HepG2 (cell line): ENCODE results near the gene WDR45B. TPM values are rescaled to one million over a fixed set of nuclear protein-coding genes. Genes with fewer than 3 reads are reported as not detected.
A peak's percentile ranks its signal among the peaks of the same experiment; 100 is the strongest.

Source experiments
- EZH2 ChIP-seq: conservative IDR thresholded peaks from 2 replicates; pipeline ENCODE4 v1.6.1; 2012; ENCODE audit warnings: mild to moderate bottlenecking, low read depth, low read length, moderate library complexity
- FOXK1 ChIP-seq: sonication (generic); formaldehyde crosslinking; IDR thresholded peaks from 2 replicates; pipeline ENCODE4 v1.4.0; 2020; ENCODE audit warnings: low read depth, missing genetic modification reagents, borderline replicate concordance
- FOXO1 ChIP-seq: sonication (generic); formaldehyde crosslinking; IDR thresholded peaks from 2 replicates; pipeline ENCODE4 v1.4.0; 2020; ENCODE audit warnings: missing genetic modification reagents
- HMG20B ChIP-seq: conservative IDR thresholded peaks from 2 replicates; pipeline ENCODE4 v1.6.1; 2016; ENCODE audit warnings: missing genetic modification reagents, missing compliant biosample characterization
- KLF11 ChIP-seq: IDR thresholded peaks from 2 replicates; pipeline ENCODE4 v1.6.1; 2016; ENCODE audit warnings: missing compliant biosample characterization
- ONECUT2 ChIP-seq: sonication (generic); formaldehyde crosslinking; IDR thresholded peaks from 2 replicates; pipeline ENCODE4 v1.4.0; 2020; ENCODE audit warnings: missing genetic modification reagents
- PRMT3 ChIP-seq: sonication (generic); formaldehyde crosslinking; IDR thresholded peaks from 2 replicates; pipeline ENCODE4 v1.8.1; 2022; ENCODE audit warnings: low read depth, mild to moderate bottlenecking, moderate library complexity, missing genetic modification reagents, borderline replicate concordance
- SALL2 ChIP-seq: sonication (generic); formaldehyde crosslinking; IDR thresholded peaks from 2 replicates; pipeline ENCODE4 v1.8.1; 2023; ENCODE audit warnings: mild to moderate bottlenecking, missing genetic modification reagents, inconsistent platforms
- THAP7 ChIP-seq: sonication (generic); formaldehyde crosslinking; IDR thresholded peaks from 2 replicates; pipeline ENCODE4 v1.8.1; 2023; ENCODE audit warnings: mild to moderate bottlenecking, missing genetic modification reagents
- ZBTB3 ChIP-seq: sonication (generic); formaldehyde crosslinking; IDR thresholded peaks from 2 replicates; pipeline ENCODE4 v1.4.0; 2020; ENCODE audit warnings: low read depth, mild to moderate bottlenecking, moderate library complexity, missing genetic modification reagents, borderline replicate concordance
- ZBTB44 ChIP-seq: sonication (generic); formaldehyde crosslinking; IDR thresholded peaks from 2 replicates; pipeline ENCODE4 v1.4.0; 2020; ENCODE audit warnings: missing genetic modification reagents
- ZSCAN20 ChIP-seq: sonication (generic); formaldehyde crosslinking; IDR thresholded peaks from 2 replicates; pipeline ENCODE4 v1.4.0; 2020; ENCODE audit warnings: missing genetic modification reagents, mild to moderate bottlenecking, borderline replicate concordance
- polyA plus RNA-seq, 8 experiments: library from polyadenylated mRNA; depleted of rRNA in 3 of 8; stranded (reverse) in 7 of 8; unstranded in 1 of 8; fragments of >200 nt; fragmentation: Illumina TruSeq in 4 of 8; extraction: Trizol in 4 of 8; gene quantifications; 2 replicates each; pipeline versions ENCODE4 v1.2.1 to v1.2.3, GENCODE V29; 2011 to 2016; ENCODE audit warnings: low read depth in 4 of 8, missing spikeins in 1 of 8, mixed read lengths in 1 of 8; ENCODE audit not compliant: insufficient read depth in 1 of 8
- total RNA-seq, 5 experiments: library from RNA; depleted of rRNA; stranded (reverse); fragments of >200 nt; fragmentation: Illumina TruSeq; extraction: Trizol; gene quantifications; 2 replicates each; pipeline ENCODE4 v1.2.3, GENCODE V29; 2016; ENCODE audit warnings: low read depth in 1 of 5
- TF ChIP-seq, protein P1 (sequence below): sonication (generic); formaldehyde crosslinking; IDR thresholded peaks from 2 replicates; pipeline ENCODE4 v1.4.0; 2020; ENCODE audit warnings: mild to moderate bottlenecking, missing genetic modification reagents
- TF ChIP-seq, protein P2 (sequence below): sonication (generic); formaldehyde crosslinking; IDR thresholded peaks from 2 replicates; pipeline ENCODE4 v1.5.0; 2020; ENCODE audit warnings: mild to moderate bottlenecking, low read depth, missing genetic modification reagents, borderline replicate concordance
- TF ChIP-seq, protein P3 (sequence below): sonication (generic); formaldehyde crosslinking; IDR thresholded peaks from 2 replicates; pipeline ENCODE4 v1.4.0; 2020; ENCODE audit warnings: missing genetic modification reagents
- TF ChIP-seq, protein P4 (sequence below): sonication (generic); formaldehyde crosslinking; IDR thresholded peaks from 2 replicates; pipeline ENCODE4 v1.8.0; 2022; ENCODE audit warnings: missing genetic modification reagents, mild to moderate bottlenecking, inconsistent platforms, borderline replicate concordance

The WDR45B gene
- total and polyA plus RNA-seq, 2 of the 13 experiments (the other 11 are each of a cell fraction or from before 2014, with no cell fraction given), result 86.2 to 155 TPM

DNA sequence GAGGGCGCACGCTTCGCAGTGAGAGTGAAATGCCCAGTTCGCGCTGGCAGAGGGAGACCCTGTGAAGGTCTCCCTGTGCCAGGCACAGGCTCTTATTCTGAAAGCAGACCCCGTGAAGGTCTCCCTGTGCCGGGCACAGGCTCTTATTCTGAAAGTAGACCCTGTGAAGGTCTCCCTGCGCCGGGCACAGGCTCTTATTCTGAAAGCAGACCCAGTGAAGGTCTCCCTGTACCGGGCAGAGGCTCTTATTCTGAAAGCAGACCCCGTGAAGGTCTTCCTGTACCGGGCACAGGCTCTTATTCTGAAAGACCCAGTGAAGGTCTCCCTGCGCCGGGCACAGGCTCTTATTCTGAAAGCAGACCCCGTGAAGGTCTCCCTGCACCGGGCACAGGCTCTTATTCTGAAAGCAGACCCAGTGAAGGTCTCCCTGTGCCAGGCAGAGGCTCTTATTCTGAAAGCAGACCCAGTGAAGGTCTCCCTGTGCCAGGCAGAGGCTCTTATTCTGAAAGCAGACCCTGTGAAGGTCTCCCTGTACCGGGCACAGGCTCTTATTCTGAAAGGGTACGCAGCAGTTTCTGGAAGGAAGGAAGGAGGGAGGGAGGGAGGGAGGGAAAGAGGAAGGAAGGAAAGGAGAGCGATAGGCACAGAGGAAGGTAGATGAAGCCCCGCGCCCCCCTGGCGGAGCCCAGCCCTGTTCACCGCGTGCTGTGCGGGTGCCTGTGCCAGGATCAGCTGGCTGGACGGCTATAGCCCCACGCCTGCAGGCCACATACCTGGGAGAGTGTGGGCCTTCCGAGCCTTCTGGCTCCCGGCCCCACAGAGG lies 55.3 kb downstream of the WDR45B start (continued):
- TF ChIP-seq ZBTB44 (CRISPR knock-in tag), result no peak
- TF ChIP-seq PRMT3, result no peak
- TF ChIP-seq, protein P1, sequence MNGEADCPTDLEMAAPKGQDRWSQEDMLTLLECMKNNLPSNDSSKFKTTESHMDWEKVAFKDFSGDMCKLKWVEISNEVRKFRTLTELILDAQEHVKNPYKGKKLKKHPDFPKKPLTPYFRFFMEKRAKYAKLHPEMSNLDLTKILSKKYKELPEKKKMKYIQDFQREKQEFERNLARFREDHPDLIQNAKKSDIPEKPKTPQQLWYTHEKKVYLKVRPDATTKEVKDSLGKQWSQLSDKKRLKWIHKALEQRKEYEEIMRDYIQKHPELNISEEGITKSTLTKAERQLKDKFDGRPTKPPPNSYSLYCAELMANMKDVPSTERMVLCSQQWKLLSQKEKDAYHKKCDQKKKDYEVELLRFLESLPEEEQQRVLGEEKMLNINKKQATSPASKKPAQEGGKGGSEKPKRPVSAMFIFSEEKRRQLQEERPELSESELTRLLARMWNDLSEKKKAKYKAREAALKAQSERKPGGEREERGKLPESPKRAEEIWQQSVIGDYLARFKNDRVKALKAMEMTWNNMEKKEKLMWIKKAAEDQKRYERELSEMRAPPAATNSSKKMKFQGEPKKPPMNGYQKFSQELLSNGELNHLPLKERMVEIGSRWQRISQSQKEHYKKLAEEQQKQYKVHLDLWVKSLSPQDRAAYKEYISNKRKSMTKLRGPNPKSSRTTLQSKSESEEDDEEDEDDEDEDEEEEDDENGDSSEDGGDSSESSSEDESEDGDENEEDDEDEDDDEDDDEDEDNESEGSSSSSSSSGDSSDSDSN, result peak; percentile 38; the same call in 1 of the 2 replicates
- no peak for TF ChIP-seq FOXK1 (CRISPR knock-in tag)
- no peak for TF ChIP-seq EZH2
- TF ChIP-seq, protein P2, sequence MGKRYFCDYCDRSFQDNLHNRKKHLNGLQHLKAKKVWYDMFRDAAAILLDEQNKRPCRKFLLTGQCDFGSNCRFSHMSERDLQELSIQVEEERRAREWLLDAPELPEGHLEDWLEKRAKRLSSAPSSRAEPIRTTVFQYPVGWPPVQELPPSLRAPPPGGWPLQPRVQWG (CRISPR knock-in tag), result no peak
- TF ChIP-seq, protein P3, sequence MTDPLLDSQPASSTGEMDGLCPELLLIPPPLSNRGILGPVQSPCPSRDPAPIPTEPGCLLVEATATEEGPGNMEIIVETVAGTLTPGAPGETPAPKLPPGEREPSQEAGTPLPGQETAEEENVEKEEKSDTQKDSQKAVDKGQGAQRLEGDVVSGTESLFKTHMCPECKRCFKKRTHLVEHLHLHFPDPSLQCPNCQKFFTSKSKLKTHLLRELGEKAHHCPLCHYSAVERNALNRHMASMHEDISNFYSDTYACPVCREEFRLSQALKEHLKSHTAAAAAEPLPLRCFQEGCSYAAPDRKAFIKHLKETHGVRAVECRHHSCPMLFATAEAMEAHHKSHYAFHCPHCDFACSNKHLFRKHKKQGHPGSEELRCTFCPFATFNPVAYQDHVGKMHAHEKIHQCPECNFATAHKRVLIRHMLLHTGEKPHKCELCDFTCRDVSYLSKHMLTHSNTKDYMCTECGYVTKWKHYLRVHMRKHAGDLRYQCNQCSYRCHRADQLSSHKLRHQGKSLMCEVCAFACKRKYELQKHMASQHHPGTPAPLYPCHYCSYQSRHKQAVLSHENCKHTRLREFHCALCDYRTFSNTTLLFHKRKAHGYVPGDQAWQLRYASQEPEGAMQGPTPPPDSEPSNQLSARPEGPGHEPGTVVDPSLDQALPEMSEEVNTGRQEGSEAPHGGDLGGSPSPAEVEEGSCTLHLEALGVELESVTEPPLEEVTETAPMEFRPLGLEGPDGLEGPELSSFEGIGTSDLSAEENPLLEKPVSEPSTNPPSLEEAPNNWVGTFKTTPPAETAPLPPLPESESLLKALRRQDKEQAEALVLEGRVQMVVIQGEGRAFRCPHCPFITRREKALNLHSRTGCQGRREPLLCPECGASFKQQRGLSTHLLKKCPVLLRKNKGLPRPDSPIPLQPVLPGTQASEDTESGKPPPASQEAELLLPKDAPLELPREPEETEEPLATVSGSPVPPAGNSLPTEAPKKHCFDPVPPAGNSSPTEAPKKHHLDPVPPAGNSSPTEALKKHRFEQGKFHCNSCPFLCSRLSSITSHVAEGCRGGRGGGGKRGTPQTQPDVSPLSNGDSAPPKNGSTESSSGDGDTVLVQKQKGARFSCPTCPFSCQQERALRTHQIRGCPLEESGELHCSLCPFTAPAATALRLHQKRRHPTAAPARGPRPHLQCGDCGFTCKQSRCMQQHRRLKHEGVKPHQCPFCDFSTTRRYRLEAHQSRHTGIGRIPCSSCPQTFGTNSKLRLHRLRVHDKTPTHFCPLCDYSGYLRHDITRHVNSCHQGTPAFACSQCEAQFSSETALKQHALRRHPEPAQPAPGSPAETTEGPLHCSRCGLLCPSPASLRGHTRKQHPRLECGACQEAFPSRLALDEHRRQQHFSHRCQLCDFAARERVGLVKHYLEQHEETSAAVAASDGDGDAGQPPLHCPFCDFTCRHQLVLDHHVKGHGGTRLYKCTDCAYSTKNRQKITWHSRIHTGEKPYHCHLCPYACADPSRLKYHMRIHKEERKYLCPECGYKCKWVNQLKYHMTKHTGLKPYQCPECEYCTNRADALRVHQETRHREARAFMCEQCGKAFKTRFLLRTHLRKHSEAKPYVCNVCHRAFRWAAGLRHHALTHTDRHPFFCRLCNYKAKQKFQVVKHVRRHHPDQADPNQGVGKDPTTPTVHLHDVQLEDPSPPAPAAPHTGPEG (CRISPR knock-in tag), result no peak
- TF ChIP-seq ZBTB3, result no peak
- TF ChIP-seq HMG20B (CRISPR knock-in tag), result no peak
- TF ChIP-seq FOXO1, result no peak
- TF ChIP-seq SALL2, result no peak
- TF ChIP-seq ZSCAN20, result no peak
- no peak for TF ChIP-seq ONECUT2 (CRISPR knock-in tag)
- no peak for TF ChIP-seq THAP7 (CRISPR knock-in tag)
- no peak for TF ChIP-seq KLF11 (CRISPR knock-in tag)
- TF ChIP-seq, protein P4, sequence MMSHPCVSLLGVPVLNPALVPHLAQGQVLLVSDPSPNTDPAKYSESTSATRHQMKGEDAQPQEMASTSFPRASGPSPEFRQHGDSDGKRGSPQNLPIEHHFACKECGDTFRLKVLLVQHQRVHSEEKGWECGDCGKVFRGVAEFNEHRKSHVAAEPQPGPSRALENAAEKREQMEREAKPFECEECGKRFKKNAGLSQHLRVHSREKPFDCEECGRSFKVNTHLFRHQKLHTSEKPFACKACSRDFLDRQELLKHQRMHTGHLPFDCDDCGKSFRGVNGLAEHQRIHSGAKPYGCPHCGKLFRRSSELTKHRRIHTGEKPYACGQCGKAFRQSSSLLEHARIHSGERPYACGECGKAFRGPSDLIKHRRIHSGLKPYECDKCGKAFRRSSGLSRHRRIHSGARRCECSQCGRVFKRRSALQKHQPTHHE (CRISPR knock-in tag), result no peak
